Naive thymus-derived CD4-positive, alpha-beta T cell (primary cell): ENCODE data around the gene PSMA7. TPM values are rescaled to one million over a fixed set of nuclear protein-coding genes. Genes with fewer than 3 reads are reported as not detected.

ENCODE experiments used
- ATAC-seq: fragments of 150-1000 bp; cut with Tn5 transposase; 2 replicates; pipeline ENCODE4 v1.10.0; 2021; ENCODE audit warnings: mild to moderate bottlenecking, moderate library complexity
- CTCF ChIA-PET: fragments of 350-600 bp; sonication (Branson Sonifier 250); formaldehyde crosslinking; loops from one replicate; lab custom pipeline; 2021; ENCODE audit warnings: antibody characterized with exemption; lab: Charles Lee
- POLR2A ChIA-PET: fragments of 350-600 bp; sonication (Branson Sonifier 250); formaldehyde crosslinking; loops from one replicate; lab custom pipeline; 2021; ENCODE audit warnings: antibody characterized with exemption, inconsistent platforms; lab: Charles Lee
- DNase-seq, 9 donors: peaks; one replicate each; pipeline versions ENCODE4 v3.0.0 to v3.0.0-alpha.2; 2020 to 2022; ENCODE audit warnings: mixed read lengths in 1 of 9
- H3K27ac ChIP-seq: one replicate; pipeline ENCODE4 v1.7.0; 2013; ENCODE audit warnings: mild to moderate bottlenecking, low read depth, low read length, moderate library complexity
- H3K27me3 ChIP-seq, 2 donors: one replicate each; pipeline ENCODE4 v1.7.0; 2013; ENCODE audit warnings: low read length in 2 of 2, mild to moderate bottlenecking in 2 of 2, moderate library complexity in 2 of 2; ENCODE audit not compliant: control insufficient read depth in 2 of 2, insufficient read depth in 2 of 2
- H3K36me3 ChIP-seq, 3 experiments: 1 replicate in 2 of 3; 2 replicates in 1 of 3; pipeline ENCODE4 v1.7.0; 2013; ENCODE audit warnings: low read length in 3 of 3, mild to moderate bottlenecking in 3 of 3, moderate library complexity in 1 of 3; ENCODE audit not compliant: insufficient read depth in 3 of 3, control insufficient read depth in 2 of 3
- H3K4me1 ChIP-seq, 2 donors: one replicate each; pipeline ENCODE4 v1.7.0; 2013; ENCODE audit warnings: low read length in 2 of 2, mild to moderate bottlenecking in 2 of 2, moderate library complexity in 1 of 2; ENCODE audit not compliant: control insufficient read depth in 2 of 2, insufficient read depth in 2 of 2
- H3K4me3 ChIP-seq: 2 replicates; pipeline ENCODE4 v1.7.0; 2013; ENCODE audit warnings: mild to moderate bottlenecking, low read length
- H3K9me3 ChIP-seq, 3 experiments: 1 replicate in 2 of 3; 2 replicates in 1 of 3; pipeline ENCODE4 v1.7.0; 2013; ENCODE audit warnings: low read length in 3 of 3; ENCODE audit not compliant: control insufficient read depth in 2 of 3
- H3K27ac Mint-ChIP-seq, 9 donors: one replicate each; pipeline ENCODE4 v1.8.0; 2020 to 2022; ENCODE audit warnings: mixed read lengths in 9 of 9, mild to moderate bottlenecking in 8 of 9, moderate library complexity in 5 of 9, inconsistent platforms in 2 of 9
- H3K27me3 Mint-ChIP-seq, 5 donors: one replicate each; pipeline ENCODE4 v1.8.0; 2021 to 2022; ENCODE audit warnings: mixed read lengths in 5 of 5, mild to moderate bottlenecking in 1 of 5
- H3K36me3 Mint-ChIP-seq, 5 donors: one replicate each; pipeline ENCODE4 v1.8.0; 2020 to 2022; ENCODE audit warnings: mixed read lengths in 5 of 5, mild to moderate bottlenecking in 3 of 5, inconsistent platforms in 1 of 5
- H3K4me1 Mint-ChIP-seq, 7 donors: one replicate each; pipeline ENCODE4 v1.8.0; 2020 to 2022; ENCODE audit warnings: mixed read lengths in 7 of 7, mild to moderate bottlenecking in 3 of 7, inconsistent platforms in 1 of 7
- H3K4me3 Mint-ChIP-seq, 10 donors: one replicate each; pipeline ENCODE4 v1.8.0; 2020 to 2022; ENCODE audit warnings: mild to moderate bottlenecking in 10 of 10, mixed read lengths in 10 of 10, moderate library complexity in 6 of 10, inconsistent platforms in 2 of 10
- H3K9me3 Mint-ChIP-seq, 11 donors: one replicate each; pipeline ENCODE4 v1.8.0; 2020 to 2022; ENCODE audit warnings: mixed read lengths in 11 of 11, mild to moderate bottlenecking in 4 of 11, inconsistent platforms in 1 of 11, moderate library complexity in 1 of 11
- intact Hi-C, 2 donors: fragments of 100-400 bp; cut with micrococcal nuclease; formaldehyde crosslinking; loops; one replicate each; pipeline ENCODE4 v1.15.1; 2023
- polyA plus RNA-seq, 2 donors: library from polyadenylated mRNA; unstranded; fragments of 300-500 nt; fragmentation: Illumina TruSeq; gene quantifications; one replicate each; pipeline ENCODE4 v1.2.3, GENCODE V29; 2021
- total RNA-seq, 6 experiments: library from RNA in 5 of 6; stranded (reverse) in 5 of 6; gene quantifications; 1 replicate in 5 of 6; 2 replicates in 1 of 6; pipeline ENCODE4 v1.2.3 and lab custom pipeline; 2021 to 2026

Gene PSMA7
- total and polyA plus RNA-seq, 7 experiments from 2014 or later: 125 to 406 (median 186) TPM

DNA sequence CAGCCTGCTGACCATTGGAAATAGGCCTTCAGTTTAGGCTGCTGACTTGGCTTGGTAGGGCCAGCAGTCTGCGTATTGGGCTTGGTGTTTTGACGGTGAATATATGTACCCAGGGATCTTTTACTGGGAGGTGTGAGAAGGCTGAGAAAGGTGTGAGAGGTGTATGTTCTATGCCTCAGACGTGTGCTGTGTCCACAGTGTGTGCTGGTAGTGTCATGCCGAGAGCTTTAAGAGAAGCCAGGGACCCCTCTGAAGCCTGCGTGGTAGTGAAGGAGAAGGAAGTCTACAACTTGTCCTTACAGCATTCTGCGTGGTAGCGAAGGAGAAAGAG lies 2.5 kb upstream of the PSMA7 start:
- Histone ChIP-seq H3K4me3 (no peak overlapping the region), H3K27me3 (no peaks in the 10 kb centered on the region), H3K4me1 (peaks cover 21 to 34% of the 10 kb centered on the region in 2 donors), H3K27ac (no peak overlapping the region), H3K36me3 (peaks cover 0 to 2% (median under 1%) of the 10 kb centered on the region in 3 experiments), H3K9me3 (no peaks in the 10 kb centered on the region)
- peak overlapping the region in 4 of 9 donors; percentile 24 to 80 (median 40) for H3K27ac Mint-ChIP-seq
- ChIA-PET CTCF (interaction anchor here (1.0 kb wide), 1 partner anchor 119 kb away, joined by 4 read pairs; no protein-coding TSS in a partner anchor), POLR2A (interaction anchor here (0.5 to 5.6 kb wide), 3 partner anchors 23 to 79 kb away, joined by 3 to 58 read pairs (median 43); partner anchors contain the start of genes LSM14B and TAF4)
- H3K36me3 Mint-ChIP-seq: peaks cover 0 to 17% (median 3%) of the 10 kb centered on the region in 5 donors
- H3K27me3 Mint-ChIP-seq: no peaks in the 10 kb centered on the region
- H3K4me1 Mint-ChIP-seq: peaks cover 35 to 66% (median 61%) of the 10 kb centered on the region in 7 donors
- intact Hi-C loops: no loop called here
- H3K4me3 Mint-ChIP-seq: peak overlapping the region; percentile 13 to 93 (median 88)
- no peak for ATAC-seq
- H3K9me3 Mint-ChIP-seq: no peaks in the 10 kb centered on the region
- DNase-seq: no peak

DNA sequence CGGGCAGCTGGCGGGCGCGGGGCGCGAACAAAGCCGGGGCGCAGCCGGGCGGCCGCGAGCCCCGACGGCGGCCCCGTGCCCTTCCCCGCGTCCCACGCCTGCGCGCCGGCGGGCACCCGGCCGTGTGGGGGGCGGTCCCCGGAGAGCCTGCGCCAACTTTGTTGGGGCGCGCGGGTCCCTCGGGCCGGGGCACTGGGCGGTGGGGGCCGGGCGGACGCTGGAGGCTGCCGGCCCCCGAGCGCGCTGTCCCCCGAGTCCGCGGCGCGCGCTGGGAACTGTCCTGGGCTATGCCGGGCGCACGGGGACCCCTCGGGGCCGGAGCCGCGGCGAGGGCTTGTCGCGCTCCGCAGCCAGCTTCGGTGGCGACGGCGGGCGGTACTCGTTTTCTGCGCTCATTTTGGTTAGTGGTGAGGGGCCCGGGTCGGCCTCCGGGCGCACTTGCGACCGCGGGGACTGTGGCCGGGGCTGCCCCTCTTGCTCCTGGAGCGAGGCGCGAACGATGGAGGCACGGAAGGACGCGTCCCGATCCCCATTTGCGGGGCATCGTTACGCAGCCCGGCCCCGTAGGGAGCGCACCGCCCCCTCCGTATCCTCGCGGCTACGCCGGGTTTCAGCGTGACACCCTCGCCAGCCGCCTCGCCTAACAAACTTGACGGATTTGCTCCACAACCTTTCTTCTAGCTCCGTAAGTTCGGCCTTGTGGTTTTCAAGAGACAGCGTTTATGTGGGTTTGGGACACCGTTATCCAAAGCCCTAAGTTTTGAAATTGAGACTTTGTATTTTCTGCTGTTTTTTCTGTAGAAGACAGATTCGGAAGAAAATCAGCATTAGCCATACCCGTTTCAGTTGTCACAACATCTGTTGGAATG lies 997 bp upstream of the PSMA7 start:
- H3K4me1 ChIP-seq: peaks cover 28 to 36% of the 10 kb centered on the region in 2 donors
- ChIA-PET POLR2A (interaction anchor here (1.2 to 5.6 kb wide), 6 partner anchors 10 to 94 kb away, joined by 4 to 58 read pairs (median 6); partner anchors contain the start of genes LSM14B, OSBPL2 and TAF4), CTCF (interaction anchor here (1.4 kb wide), 1 partner anchor 133 kb away, joined by 3 read pairs; no protein-coding TSS in a partner anchor)
- H3K9me3 ChIP-seq: no peaks in the 10 kb centered on the region
- Mint-ChIP-seq H3K27me3 (no peaks in the 10 kb centered on the region), H3K9me3 (no peaks in the 10 kb centered on the region), H3K36me3 (peaks cover 0 to 17% (median 7%) of the 10 kb centered on the region in 5 donors), H3K4me3 (peak overlapping the region; percentile 69 to 93 (median 88)), H3K27ac (peak overlapping the region; percentile 74 to 91 (median 87)), H3K4me1 (peaks cover 37 to 63% (median 56%) of the 10 kb centered on the region in 7 donors)
- peak; percentile 16 for ATAC-seq
- H3K4me3 ChIP-seq: peak overlapping the region; percentile 65
- H3K36me3 ChIP-seq: peaks cover 12 to 16% (median 15%) of the 10 kb centered on the region in 3 experiments
- peak overlapping the region; percentile 75 for H3K27ac ChIP-seq
- H3K27me3 ChIP-seq: no peaks in the 10 kb centered on the region
- intact Hi-C loops: loop anchor here (1.0 to 5.0 kb wide), 10 partner anchors 13 to 243 kb away; partner anchors contain the start of genes ADRM1 (in 2 of the 2), LSM14B (in 2 of the 2), OSBPL2 (in 2 of the 2) and RPS21 (in 1 of the 2)
- peak in 8 of 9 donors; percentile 25 to 73 (median 40) for DNase-seq

DNA sequence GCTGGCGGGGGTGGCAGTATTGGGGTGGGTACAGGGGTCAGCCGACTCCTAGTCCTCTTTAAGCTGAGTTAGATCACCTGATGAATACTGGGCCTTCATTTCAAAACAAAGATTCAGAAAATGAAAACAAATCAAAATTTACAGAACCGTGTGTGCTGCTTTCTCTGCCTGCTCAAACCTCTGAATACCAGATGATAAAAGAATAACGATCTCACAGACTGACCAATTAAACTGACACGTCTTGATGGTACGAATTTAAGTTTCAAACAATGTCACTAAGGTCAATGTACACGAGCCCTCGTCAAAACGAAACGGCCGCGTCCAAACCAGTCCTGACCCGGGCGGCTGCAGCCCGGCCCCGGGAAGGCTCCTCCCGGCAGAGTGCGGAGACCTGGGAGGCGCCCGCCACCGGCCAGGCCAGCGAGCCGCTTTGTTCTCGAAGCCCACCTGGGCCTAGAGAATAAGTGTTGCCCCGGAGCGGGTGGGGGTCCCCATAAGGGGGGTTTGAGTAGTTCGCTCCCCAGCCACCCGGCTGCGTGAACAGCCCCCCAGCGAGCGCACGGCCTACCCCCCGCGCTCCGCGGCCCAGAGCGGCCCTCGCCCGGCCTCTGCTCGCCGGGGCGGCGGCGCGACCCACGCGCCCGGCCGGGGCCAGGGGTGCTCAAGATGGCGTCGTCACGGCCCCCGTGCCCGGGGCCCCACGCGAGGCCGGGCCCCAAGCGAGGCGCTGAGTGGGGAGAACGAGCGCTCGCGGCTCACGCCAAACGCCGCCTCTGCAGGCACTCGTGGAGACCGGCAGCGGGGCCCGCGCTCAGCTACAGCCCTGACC lies 728 bp downstream of the PSMA7 start:
- H3K9me3 Mint-ChIP-seq: no peaks in the 10 kb centered on the region
- ChIA-PET POLR2A (interaction anchor here (0.8 to 5.6 kb wide), 11 partner anchors 17 to 1476 kb away, joined by 3 to 58 read pairs (median 5); partner anchors contain the start of genes ADRM1, LSM14B, OSBPL2 and TAF4), CTCF (interaction anchor here (0.5 to 2.0 kb wide), 5 partner anchors 9 to 132 kb away, joined by 3 to 6 read pairs (median 4); partner anchors contain the start of gene LSM14B)
- H3K36me3 Mint-ChIP-seq: peaks cover 8 to 31% (median 20%) of the 10 kb centered on the region in 5 donors
- peaks cover 27 to 32% (median 29%) of the 10 kb centered on the region in 3 experiments for H3K36me3 ChIP-seq
- ATAC-seq (peak; percentile 16), DNase-seq (no peak)
- H3K27ac Mint-ChIP-seq: peak overlapping the region; percentile 80 to 97 (median 93)
- peaks cover 28 to 36% of the 10 kb centered on the region in 2 donors for H3K4me1 ChIP-seq
- peaks cover 39 to 68% (median 61%) of the 10 kb centered on the region in 7 donors for H3K4me1 Mint-ChIP-seq
- peak overlapping the region; percentile 89 to 98 (median 92) for H3K4me3 Mint-ChIP-seq
- no peaks in the 10 kb centered on the region for H3K27me3 Mint-ChIP-seq
- H3K4me3 ChIP-seq: peak overlapping the region; percentile 62
- H3K9me3 ChIP-seq: no peaks in the 10 kb centered on the region
- intact Hi-C loops: loop anchor here (1.0 to 5.0 kb wide), 10 partner anchors 14 to 245 kb away; partner anchors contain the start of genes ADRM1 (in 2 of the 2), LSM14B (in 2 of the 2), OSBPL2 (in 2 of the 2) and RPS21 (in 1 of the 2)
- H3K27me3 ChIP-seq: no peaks in the 10 kb centered on the region
- peak overlapping the region; percentile 75 for H3K27ac ChIP-seq

DNA sequence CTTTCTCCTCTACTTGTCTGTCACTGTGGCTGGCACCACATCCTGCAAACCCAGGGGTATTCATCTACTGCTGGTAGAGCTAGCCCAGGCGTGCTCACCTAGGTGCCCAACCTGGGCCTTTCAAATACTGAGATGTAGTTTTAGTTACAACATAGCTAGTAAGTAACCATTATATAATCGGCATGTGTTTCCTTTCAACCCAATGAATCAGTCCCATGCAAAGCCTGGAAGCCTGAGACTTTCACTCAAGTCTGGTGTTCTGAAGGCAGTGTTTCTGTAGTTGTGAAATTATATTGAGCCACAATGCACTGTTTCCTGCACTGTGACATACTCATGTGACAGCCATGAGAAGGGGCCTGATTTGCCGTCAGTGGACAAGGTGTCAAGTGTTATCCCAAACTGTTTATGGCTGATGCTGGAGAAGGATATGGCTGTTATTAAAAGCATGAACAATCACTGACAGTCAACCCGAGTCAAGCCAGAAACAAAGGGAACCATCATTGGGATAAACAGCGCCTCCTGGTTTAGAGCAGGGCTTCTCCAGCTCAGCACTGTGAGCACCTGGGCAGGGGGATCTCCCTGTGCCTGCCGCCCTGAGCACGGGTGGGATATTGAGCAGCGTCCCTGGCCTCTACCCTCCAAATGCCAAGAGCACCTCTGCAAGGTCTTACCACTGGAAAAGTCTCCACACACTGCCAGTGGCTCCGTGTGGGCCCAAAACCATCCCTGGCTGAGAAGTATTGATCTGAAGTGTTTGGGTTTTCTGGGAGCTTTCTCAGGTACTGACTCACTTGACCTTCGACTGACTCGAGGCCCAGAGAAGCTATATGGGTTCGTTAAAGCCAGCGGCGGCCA lies 1.6 kb downstream of the PSMA7 start:
- Mint-ChIP-seq H3K4me3 (peak overlapping the region; percentile 89 to 98 (median 92)), H3K4me1 (peaks cover 38 to 69% (median 59%) of the 10 kb centered on the region in 7 donors), H3K27me3 (no peaks in the 10 kb centered on the region), H3K36me3 (peaks cover 8 to 38% (median 25%) of the 10 kb centered on the region in 5 donors), H3K9me3 (no peaks in the 10 kb centered on the region), H3K27ac (peak overlapping the region; percentile 80 to 97 (median 93))
- ChIA-PET CTCF (interaction anchor here (1.0 to 2.0 kb wide), 4 partner anchors 9 to 116 kb away, joined by 3 to 6 read pairs (median 5); partner anchors contain the start of gene LSM14B), POLR2A (interaction anchor here (0.7 to 5.6 kb wide), 8 partner anchors 10 to 161 kb away, joined by 3 to 58 read pairs (median 6); partner anchors contain the start of genes ADRM1, LSM14B and TAF4)
- Histone ChIP-seq H3K9me3 (no peaks in the 10 kb centered on the region), H3K27me3 (no peaks in the 10 kb centered on the region), H3K4me1 (peaks cover 28 to 36% of the 10 kb centered on the region in 2 donors), H3K27ac (peak overlapping the region; percentile 75), H3K36me3 (peaks cover 31 to 39% (median 33%) of the 10 kb centered on the region in 3 experiments), H3K4me3 (peak overlapping the region; percentile 62)
- ATAC-seq (no peak), DNase-seq (peak in 7 of 9 donors; percentile 19 to 38 (median 32))
- intact Hi-C loops: loop anchor here (2.0 to 5.0 kb wide), 4 partner anchors 15 to 246 kb away; partner anchors contain the start of gene RPS21 (in 1 of the 2)

DNA sequence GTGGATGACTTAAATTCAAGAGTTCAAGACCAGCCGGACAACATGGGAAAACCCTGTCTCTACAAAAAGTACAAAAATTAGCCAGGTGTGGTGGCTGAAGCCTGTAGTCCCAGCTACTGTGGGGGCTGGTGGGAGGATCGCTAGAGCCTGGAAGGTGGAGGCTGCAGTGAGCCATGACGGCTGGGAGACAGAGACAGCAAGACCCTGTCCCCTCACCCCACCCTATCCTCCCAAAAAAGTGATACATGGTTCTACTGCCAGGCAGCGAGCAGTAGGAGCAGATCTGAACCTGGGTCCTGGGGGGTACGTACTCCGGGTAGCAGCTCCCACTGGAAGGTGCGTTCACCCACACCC lies 2.2 kb downstream of the PSMA7 start:
- Mint-ChIP-seq H3K36me3 (peaks cover 8 to 42% (median 25%) of the 10 kb centered on the region in 5 donors), H3K27me3 (no peaks in the 10 kb centered on the region), H3K27ac (peak overlapping the region; percentile 80 to 97 (median 93)), H3K4me3 (peak overlapping the region; percentile 89 to 98 (median 92)), H3K9me3 (no peaks in the 10 kb centered on the region), H3K4me1 (peaks cover 37 to 70% (median 59%) of the 10 kb centered on the region in 7 donors)
- no peaks in the 10 kb centered on the region for H3K9me3 ChIP-seq
- CTCF ChIA-PET: interaction anchor here (1.0 to 2.0 kb wide), 2 partner anchors 19 to 115 kb away, joined by 4 to 6 read pairs; partner anchors contain the start of gene LSM14B
- peak overlapping the region; percentile 75 for H3K27ac ChIP-seq
- H3K4me1 ChIP-seq: peaks cover 28 to 33% of the 10 kb centered on the region in 2 donors
- POLR2A ChIA-PET: interaction anchor here (0.7 to 5.6 kb wide), 6 partner anchors 11 to 115 kb away, joined by 3 to 58 read pairs (median 6); partner anchors contain the start of genes LSM14B and TAF4
- peaks cover 33 to 45% (median 37%) of the 10 kb centered on the region in 3 experiments for H3K36me3 ChIP-seq
- H3K27me3 ChIP-seq: no peaks in the 10 kb centered on the region
- DNase-seq: no peak
- intact Hi-C loops: loop anchor here in 1 of 2 donors (5.0 kb wide), 2 partner anchors 114 to 246 kb away; partner anchors contain the start of gene RPS21
- H3K4me3 ChIP-seq: peak overlapping the region; percentile 62
- no peak for ATAC-seq
